Measurements from ENCODE around the gene MAGI2. TPM values are rescaled to one million over a fixed set of nuclear protein-coding genes. Genes with fewer than 3 reads are reported as not detected.

Gene MAGI2
- total RNA-seq, 1 donor from 2014 or later, result 4.0 TPM

DNA sequence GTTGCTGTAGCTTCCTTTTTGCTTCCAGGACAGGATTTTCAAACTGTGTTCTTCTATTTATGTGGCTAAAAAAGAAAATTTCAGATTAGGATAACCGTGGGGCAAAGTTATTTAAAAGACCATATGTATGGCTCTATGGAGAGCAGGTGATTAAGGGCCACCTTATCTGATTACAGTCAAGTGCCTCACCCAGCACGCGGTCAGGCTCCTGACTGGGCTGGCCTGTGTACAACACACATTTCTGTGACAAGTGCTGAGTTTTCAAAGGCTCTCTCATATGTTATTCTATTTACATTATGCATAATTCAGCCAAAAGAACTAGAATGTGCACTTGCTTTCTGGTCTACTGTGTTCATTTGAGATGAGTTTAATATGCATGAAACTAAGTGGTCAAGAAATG lies 1107.5 kb downstream of the MAGI2 start:
- intact Hi-C loops (cut with DNase I), result no loop called here
- H3K4me3 ChIP-seq, result no peak overlapping the region
- no peak for DNase-seq (ENCODE audit: low spot score in 2 of 2)
- H3K27ac ChIP-seq, result no peak overlapping the region
- H3K36me3 ChIP-seq, result no peaks in the 10 kb centered on the region
- TF ChIP-seq CTCF (IDR thresholded peaks at IDR 0.05), result no peak
- H3K9me3 ChIP-seq, result no peaks in the 10 kb centered on the region
- H3K4me1 ChIP-seq, result no peaks in the 10 kb centered on the region
- H3K27me3 ChIP-seq, result no peaks in the 10 kb centered on the region

GRCh38 chr7:78345293-78345911 lies 1108.1 kb downstream of the MAGI2 start:
- no peak for TF ChIP-seq CTCF (IDR thresholded peaks at IDR 0.05)
- Histone ChIP-seq H3K4me1 (no peaks in the 10 kb centered on the region), H3K4me3 (no peak overlapping the region), H3K9me3 (no peaks in the 10 kb centered on the region), H3K27ac (no peak overlapping the region), H3K27me3 (no peaks in the 10 kb centered on the region), H3K36me3 (no peaks in the 10 kb centered on the region)
- intact Hi-C loops (cut with DNase I), result no loop called here
- no peak for DNase-seq (ENCODE audit: low spot score in 2 of 2)

- TF ChIP-seq CTCF (IDR thresholded peaks at IDR 0.05), result no peak
These were observed 1119.0 kb downstream of the MAGI2 start for GRCh38 chr7:78334426-78334825.

DNA sequence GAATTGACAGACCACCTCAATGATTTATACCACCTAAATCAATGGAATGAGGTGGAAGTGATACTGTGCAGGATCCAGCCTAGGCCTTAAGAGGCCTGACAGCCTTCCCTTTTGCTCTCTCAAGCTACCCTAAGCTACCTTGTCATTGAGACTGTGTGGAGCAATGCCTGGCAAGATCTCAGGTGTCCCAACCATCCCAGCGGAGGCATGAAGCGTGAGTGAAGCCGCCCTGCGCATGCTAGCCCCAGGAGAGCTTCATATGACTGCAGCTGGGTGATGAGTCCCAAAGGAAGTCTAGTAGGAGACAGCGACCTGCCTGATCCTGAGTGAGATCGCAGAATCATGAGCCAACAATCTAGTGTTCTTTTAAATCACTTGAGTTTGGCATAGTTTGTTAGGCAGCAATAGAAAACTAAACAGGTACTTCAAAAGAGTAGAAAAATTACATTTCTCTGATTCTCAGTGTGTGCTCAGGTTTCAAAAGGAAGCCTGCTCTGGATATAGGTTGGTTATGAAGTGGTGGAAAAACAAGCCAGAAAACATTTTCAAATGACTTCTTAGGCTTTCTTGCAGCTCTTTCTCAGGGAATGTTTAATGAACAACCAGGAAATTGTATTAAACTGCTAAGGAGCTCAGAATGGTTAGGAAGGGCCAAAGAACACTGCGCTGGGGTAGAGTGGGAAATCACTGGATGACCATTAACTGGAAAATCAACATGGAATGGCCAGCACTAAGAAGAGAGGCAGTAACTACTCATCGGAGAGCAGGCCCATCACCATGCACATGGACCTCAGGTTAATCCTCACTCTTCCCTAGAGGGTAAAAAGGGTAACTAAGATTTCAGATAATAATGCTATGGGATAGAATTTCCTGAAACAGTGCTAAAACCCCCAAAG lies 1119.7 kb downstream of the MAGI2 start:
- intact Hi-C loops (cut with DNase I), result no loop called here
- Histone ChIP-seq H3K4me3 (no peak overlapping the region), H3K27ac (no peak overlapping the region), H3K27me3 (no peaks in the 10 kb centered on the region), H3K9me3 (no peaks in the 10 kb centered on the region), H3K4me1 (no peaks in the 10 kb centered on the region), H3K36me3 (no peaks in the 10 kb centered on the region)
- DNase-seq (ENCODE audit: low spot score in 2 of 2), result no peak
- no peak for TF ChIP-seq CTCF (IDR thresholded peaks at IDR 0.05)

More at GRCh38 chr7:78334426-78334825, 1119.0 kb downstream of the MAGI2 start:
- no peaks in the 10 kb centered on the region for H3K36me3 ChIP-seq
- no peaks in the 10 kb centered on the region for H3K27me3 ChIP-seq
- H3K9me3 ChIP-seq, result no peaks in the 10 kb centered on the region
- DNase-seq (ENCODE audit: low spot score in 2 of 2), result no peak
- H3K27ac ChIP-seq, result no peak overlapping the region
- no peak overlapping the region for H3K4me3 ChIP-seq
- no peaks in the 10 kb centered on the region for H3K4me1 ChIP-seq
- intact Hi-C loops (cut with DNase I), result no loop called here

DNA sequence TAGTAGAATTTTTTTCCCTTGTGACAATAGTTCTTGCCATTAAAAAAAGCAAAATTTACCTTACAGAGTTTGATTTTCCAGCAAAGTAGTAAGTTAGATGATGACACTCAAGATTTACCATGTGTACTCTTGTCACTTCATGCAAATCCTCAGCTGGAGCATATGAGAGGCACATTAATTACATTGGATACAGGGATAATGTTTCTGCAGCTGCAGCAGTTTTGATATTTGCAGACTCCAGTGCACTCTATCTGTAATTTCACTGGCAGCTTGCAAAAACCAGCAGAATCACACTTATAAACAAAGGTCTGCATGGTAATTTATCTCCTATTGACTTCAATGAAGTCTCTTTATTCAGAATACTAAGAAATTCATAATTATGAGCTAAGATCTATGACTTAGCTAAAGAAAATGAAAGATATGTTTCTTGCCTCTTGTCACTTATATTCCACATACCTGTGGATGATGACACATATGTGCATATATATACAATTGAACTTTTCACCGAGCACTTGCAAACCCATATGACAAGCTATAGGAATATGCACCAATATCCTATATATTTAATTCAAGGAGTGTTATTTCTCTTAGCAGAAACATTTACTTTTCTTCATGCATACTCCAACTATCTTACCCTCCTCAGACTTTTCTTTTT lies 1124.3 kb downstream of the MAGI2 start:
- DNase-seq (ENCODE audit: low spot score in 2 of 2), result no peak
- Histone ChIP-seq H3K27me3 (no peaks in the 10 kb centered on the region), H3K4me3 (no peak overlapping the region), H3K27ac (no peak overlapping the region), H3K9me3 (no peaks in the 10 kb centered on the region), H3K4me1 (no peaks in the 10 kb centered on the region), H3K36me3 (no peaks in the 10 kb centered on the region)
- intact Hi-C loops (cut with DNase I), result no loop called here
- TF ChIP-seq CTCF (IDR thresholded peaks at IDR 0.05), result no peak

Data from ascending aorta (tissue), 2 donors.